Neuronal stem cell (in vitro differentiated cells): ENCODE data around the gene TWF2.
A peak's percentile ranks its signal among the peaks of the same experiment; 100 is the strongest.

Experiments
- DNase-seq: peaks from one replicate; pipeline ENCODE4 v3.0.0-alpha.2; 2013; ENCODE audit warnings: low spot score
- H2AFZ ChIP-seq: one replicate; pipeline ENCODE4 v1.6.1; 2013; ENCODE audit warnings: mild to moderate bottlenecking, low read length, inconsistent platforms
- H2AK5ac ChIP-seq: 2 replicates; pipeline ENCODE4 v1.6.1; 2013; ENCODE audit warnings: low read depth, mild to moderate bottlenecking, inconsistent platforms, low read length, moderate library complexity, mixed read lengths
- H2BK120ac ChIP-seq: 2 replicates; pipeline ENCODE4 v1.6.1; 2013; ENCODE audit warnings: low read depth, mild to moderate bottlenecking, inconsistent platforms, low read length, moderate library complexity, mixed read lengths
- H2BK12ac ChIP-seq: one replicate; pipeline ENCODE4 v1.6.1; 2013; ENCODE audit warnings: low read length, inconsistent platforms
- H2BK15ac ChIP-seq: 2 replicates; pipeline ENCODE4 v1.6.1; 2013; ENCODE audit warnings: mild to moderate bottlenecking, low read length, inconsistent platforms, mixed read lengths
- H2BK5ac ChIP-seq: one replicate; pipeline ENCODE4 v1.6.1; 2013; ENCODE audit warnings: inconsistent platforms, mild to moderate bottlenecking, low read length, moderate library complexity
- H3K14ac ChIP-seq: one replicate; pipeline ENCODE4 v1.6.1; 2013; ENCODE audit warnings: low read length, inconsistent platforms
- H3K18ac ChIP-seq: 2 replicates; pipeline ENCODE4 v1.6.1; 2013; ENCODE audit warnings: low read length, inconsistent platforms
- H3K23ac ChIP-seq: 2 replicates; pipeline ENCODE4 v1.6.1; 2013; ENCODE audit warnings: low read depth, mild to moderate bottlenecking, mixed read lengths, low read length, inconsistent platforms; ENCODE audit not compliant: poor library complexity
- H3K27ac ChIP-seq: replicated peaks from 3 replicates; pipeline ENCODE4 v1.5.1; 2013; ENCODE audit warnings: low read length, inconsistent platforms
- H3K27me3 ChIP-seq, 3 experiments: 2 replicates each; pipeline ENCODE4 v1.6.1; 2013; ENCODE audit warnings: low read length in 3 of 3, mild to moderate bottlenecking in 2 of 3, inconsistent platforms in 1 of 3, low read depth in 1 of 3, mixed read lengths in 1 of 3, moderate library complexity in 1 of 3; ENCODE audit not compliant: control insufficient read depth in 3 of 3, insufficient read depth in 3 of 3
- H3K36me3 ChIP-seq, 2 donors: replicated peaks in 1 of 2; 2 replicates each; pipeline ENCODE4 v1.6.1; 2013; ENCODE audit warnings: low read length in 2 of 2; ENCODE audit not compliant: control insufficient read depth in 2 of 2, insufficient read depth in 2 of 2
- H3K4ac ChIP-seq: 2 replicates; pipeline ENCODE4 v1.6.1; 2013; ENCODE audit warnings: inconsistent platforms, mild to moderate bottlenecking, low read length, moderate library complexity
- H3K4me1 ChIP-seq, 2 donors: 1 replicate in 1 of 2; 2 replicates in 1 of 2; pipeline ENCODE4 v1.6.1; 2013; ENCODE audit warnings: low read length in 2 of 2, low read depth in 1 of 2; ENCODE audit not compliant: control insufficient read depth in 2 of 2, insufficient read depth in 1 of 2
- H3K4me2 ChIP-seq: one replicate; pipeline ENCODE4 v1.6.1; 2013; ENCODE audit warnings: mild to moderate bottlenecking, low read length, inconsistent platforms; ENCODE audit not compliant: insufficient read depth, poor library complexity, severe bottlenecking
- H3K4me3 ChIP-seq, 2 donors: 2 replicates each; pipeline ENCODE4 v1.5.1; 2013; ENCODE audit warnings: low read length in 2 of 2, mild to moderate bottlenecking in 2 of 2, inconsistent platforms in 1 of 2, moderate library complexity in 1 of 2
- H3K79me1 ChIP-seq: one replicate; pipeline ENCODE4 v1.6.1; 2013; ENCODE audit warnings: low read depth, mild to moderate bottlenecking, inconsistent platforms, low read length, moderate library complexity
- H3K9ac ChIP-seq: one replicate; pipeline ENCODE4 v1.6.1; 2013; ENCODE audit warnings: mild to moderate bottlenecking, low read depth, low read length, inconsistent platforms; ENCODE audit not compliant: poor library complexity
- H3K9me3 ChIP-seq, 2 donors: replicated peaks in 1 of 2; 2 replicates each; pipeline versions ENCODE3 to v1.6.1; 2013; ENCODE audit warnings: low read length in 2 of 2, mild to moderate bottlenecking in 2 of 2, inconsistent platforms in 1 of 2, low read depth in 1 of 2, mixed read lengths in 1 of 2, moderate library complexity in 1 of 2; ENCODE audit not compliant: control insufficient read depth in 2 of 2, insufficient read depth in 1 of 2
- H4K8ac ChIP-seq: one replicate; pipeline ENCODE4 v1.6.1; 2013; ENCODE audit warnings: low read depth, mild to moderate bottlenecking, inconsistent platforms, low read length, moderate library complexity
- H4K91ac ChIP-seq: one replicate; pipeline ENCODE4 v1.6.1; 2013; ENCODE audit warnings: low read length, low read depth, mild to moderate bottlenecking, inconsistent platforms; ENCODE audit not compliant: poor library complexity
- WGBS, 2 donors: extraction: QIAGEN DNeasy Blood & Tissue Kit; methylation state at CpG; one replicate each; pipeline ENCODE4 v1.1.7; 2013; ENCODE audit warnings: missing lambda C conversion rate in 2 of 2, mixed read lengths in 1 of 2; ENCODE audit not compliant: insufficient read length in 2 of 2, insufficient replicate concordance in 1 of 2; ENCODE audit errors: extremely low coverage in 2 of 2; 5-methylcytosine and 5-hydroxymethylcytosine counted together

The TWF2 gene

GRCh38 chr3:52203701-52204100, 35.3 kb downstream of the TWF2 start:
- Histone ChIP-seq H2AK5ac (no peak overlapping the region), H3K4me3 (no peak overlapping the region), H3K79me1 (peaks cover 4% of the 10 kb centered on the region), H2BK120ac (no peak overlapping the region), H3K14ac (no peak overlapping the region), H2BK12ac (no peak overlapping the region), H4K91ac (no peak overlapping the region), H3K4me2 (no peak overlapping the region), H3K9ac (no peak overlapping the region), H2BK15ac (no peak overlapping the region), H2BK5ac (no peak overlapping the region), H3K23ac (no peak overlapping the region), H3K9me3 (no peaks in the 10 kb centered on the region), H4K8ac (no peak overlapping the region), H3K4ac (no peak overlapping the region), H2AFZ (no peak overlapping the region), H3K27me3 (no peaks in the 10 kb centered on the region), H3K27ac (no peak overlapping the region), H3K18ac (no peak overlapping the region), H3K4me1 (peaks cover 2 to 4% of the 10 kb centered on the region in 2 donors), H3K36me3 (peaks cover 51 to 96% of the 10 kb centered on the region in 2 donors)
- WGBS, 2 donors, result no CpG with 5 or more reads among the region's 1 CpG
- no peak for DNase-seq

GRCh38 chr3:52202384-52203077, 36.4 kb downstream of the TWF2 start:
- H2BK5ac ChIP-seq, result no peak overlapping the region
- no peak overlapping the region for H2AFZ ChIP-seq
- H3K4ac ChIP-seq, result no peak overlapping the region
- DNase-seq, result no peak
- peaks cover 8% of the 10 kb centered on the region for H3K79me1 ChIP-seq
- no peak overlapping the region for H3K18ac ChIP-seq
- H3K27me3 ChIP-seq, result no peaks in the 10 kb centered on the region
- no peak overlapping the region for H4K8ac ChIP-seq
- no peak overlapping the region for H2BK12ac ChIP-seq
- H3K9me3 ChIP-seq, result no peaks in the 10 kb centered on the region
- H2AK5ac ChIP-seq, result no peak overlapping the region
- no peak overlapping the region for H3K4me2 ChIP-seq
- no peak overlapping the region for H2BK120ac ChIP-seq
- peak overlapping the region; percentile 73 for H3K9ac ChIP-seq
- no peak overlapping the region for H3K23ac ChIP-seq
- no peak overlapping the region for H4K91ac ChIP-seq
- H3K4me1 ChIP-seq, result peaks cover 4 to 6% of the 10 kb centered on the region in 2 donors
- WGBS, 2 donors, result no CpG with 5 or more reads among the region's 4 CpGs
- H3K14ac ChIP-seq, result no peak overlapping the region
- no peak overlapping the region for H2BK15ac ChIP-seq
- peaks cover 41 to 84% of the 10 kb centered on the region in 2 donors for H3K36me3 ChIP-seq
- H3K4me3 ChIP-seq, result no peak overlapping the region
- H3K27ac ChIP-seq, result no peak overlapping the region

- no peak overlapping the region for H2AK5ac ChIP-seq
- H2BK120ac ChIP-seq, result no peak overlapping the region
- no peak overlapping the region for H2BK12ac ChIP-seq
- H3K4ac ChIP-seq, result no peak overlapping the region
- no peak overlapping the region for H4K91ac ChIP-seq
- H3K27me3 ChIP-seq, result no peaks in the 10 kb centered on the region
- H3K4me1 ChIP-seq, result peaks cover 7 to 9% of the 10 kb centered on the region in 2 donors
- DNase-seq, result no peak
- no peaks in the 10 kb centered on the region for H3K9me3 ChIP-seq
- H2AFZ ChIP-seq, result no peak overlapping the region
- no peak overlapping the region for H3K23ac ChIP-seq
- H3K36me3 ChIP-seq, result peaks cover 33 to 72% of the 10 kb centered on the region in 2 donors
- no peak overlapping the region for H3K18ac ChIP-seq
- peaks cover 8% of the 10 kb centered on the region for H3K79me1 ChIP-seq
- no CpG with 5 or more reads among the region's 5 CpGs for WGBS, 2 donors
- H2BK15ac ChIP-seq, result no peak overlapping the region
- no peak overlapping the region for H3K4me3 ChIP-seq
- H3K9ac ChIP-seq, result no peak overlapping the region
- H2BK5ac ChIP-seq, result no peak overlapping the region
- H3K14ac ChIP-seq, result no peak overlapping the region
- no peak overlapping the region for H4K8ac ChIP-seq
- no peak overlapping the region for H3K4me2 ChIP-seq
- H3K27ac ChIP-seq, result no peak overlapping the region
Observed at GRCh38 chr3:52200981-52201679, 37.8 kb downstream of the TWF2 start.
